Testis (tissue), 3 donors: ENCODE data around the gene MPC1. TPM values are rescaled to one million over a fixed set of nuclear protein-coding genes. Genes with fewer than 3 reads are reported as not detected.
"Not testable (repeated sequence)": the region's sequence is repeated elsewhere in the genome, so short reads cannot be mapped to it uniquely, and the experiment has no call there.

Experiments
- DNase-seq: peaks from one replicate; pipeline ENCODE4 v3.0.0-alpha.2; 2019
- H3K27ac ChIP-seq, 2 donors: fragments of 200-600 bp; sonication (generic); one replicate each; pipeline ENCODE4 v1.5.1; 2019
- H3K27me3 ChIP-seq: fragments of 200-600 bp; sonication (generic); one replicate; pipeline ENCODE4 v1.5.1; 2019
- H3K36me3 ChIP-seq: fragments of 200-600 bp; sonication (generic); one replicate; pipeline ENCODE4 v1.5.1; 2017; ENCODE audit warnings: low read depth; ENCODE audit errors: missing control alignments
- H3K4me1 ChIP-seq: fragments of 200-600 bp; sonication (generic); one replicate; pipeline ENCODE4 v1.5.1; 2019
- H3K4me3 ChIP-seq, 2 donors: fragments of 200-600 bp; sonication (generic); one replicate each; pipeline ENCODE4 v1.5.1; 2017 to 2019
- H3K9me3 ChIP-seq: fragments of 200-600 bp; sonication (generic); one replicate; pipeline ENCODE4 v1.5.1; 2017
- CTCF ChIP-seq, 3 experiments: fragments of 450-650 bp in 2 of 3; fragments of 200-600 bp in 1 of 3; sonication (generic) in 1 of 3; IDR thresholded peaks; one replicate each; pipeline ENCODE4 v1.5.1; 2016 to 2019; ENCODE audit warnings: antibody characterized with exemption in 3 of 3, mild to moderate bottlenecking in 2 of 3, moderate library complexity in 1 of 3
- POLR2A ChIP-seq: fragments of 450-650 bp; IDR thresholded peaks from one replicate; pipeline ENCODE4 v1.6.1; 2017; ENCODE audit warnings: antibody characterized with exemption, mild to moderate bottlenecking, moderate library complexity
- WGBS, 2 donors: methylation state at CpG; one replicate each; pipeline ENCODE4 v1.1.5; 2018; 5-methylcytosine and 5-hydroxymethylcytosine counted together
- intact Hi-C: fragments of 100-400 bp; cut with DNase I; formaldehyde crosslinking; loops from one replicate; pipeline ENCODE4 v1.15.1; 2023; ENCODE audit warnings: low total_unique reads
- polyA plus RNA-seq: library from polyadenylated mRNA; stranded (reverse); fragments of 350-450 nt; fragmentation: Illumina TruSeq; extraction: RNeasy Lipid Tissue Mini Kit (QIAGEN cat#74804); gene quantifications from one replicate; pipeline ENCODE4 v1.2.3, GENCODE V29; 2014; ENCODE audit warnings: low read depth, low replicate concordance; ENCODE audit not compliant: insufficient read depth
- total RNA-seq, 2 donors: library from RNA; depleted of rRNA; stranded (reverse); fragments of >200 nt; gene quantifications; one replicate each; pipeline ENCODE4 v1.2.3, GENCODE V29; 2016

MPC1 gene
- total and polyA plus RNA-seq, 3 donors from 2014 or later: 22.5 to 54.2 (median 24.0) TPM

GRCh38 chr6:166394036-166394892, 11.5 kb upstream of the MPC1 start:
- H3K4me1 ChIP-seq: no peaks in the 10 kb centered on the region
- no peak for TF ChIP-seq CTCF (IDR thresholded peaks at IDR 0.05)
- TF ChIP-seq POLR2A: no peak
- H3K9me3 ChIP-seq: no peaks in the 10 kb centered on the region
- H3K4me3 ChIP-seq: no peak overlapping the region
- 54 to 69% methylated on average over 10 of the region's 10 CpGs for WGBS, 2 donors
- no peaks in the 10 kb centered on the region for H3K27me3 ChIP-seq
- intact Hi-C loops: loop anchor here (10.0 kb wide), 1 partner anchor 119 kb away; no protein-coding TSS in a partner anchor
- no peak for DNase-seq
- H3K27ac ChIP-seq: no peak overlapping the region
- H3K36me3 ChIP-seq: no peaks in the 10 kb centered on the region

GRCh38 chr6:166393535-166393823, 10.7 kb upstream of the MPC1 start:
- Histone ChIP-seq H3K27ac (no peak overlapping the region), H3K4me1 (no peaks in the 10 kb centered on the region), H3K4me3 (peak overlapping the region in 1 of 2 donors; percentile 39), H3K27me3 (no peaks in the 10 kb centered on the region), H3K9me3 (no peaks in the 10 kb centered on the region), H3K36me3 (no peaks in the 10 kb centered on the region)
- WGBS, 2 donors: 78% methylated on average over 12 of the region's 27 CpGs; no CpG with 5 or more reads in 1 of the 2 donors
- intact Hi-C loops: loop anchor here (10.0 kb wide), 1 partner anchor 119 kb away; no protein-coding TSS in a partner anchor
- no peak for DNase-seq
- no peak for TF ChIP-seq POLR2A
- no peak for TF ChIP-seq CTCF (IDR thresholded peaks at IDR 0.05)

- peak; percentile 28 for DNase-seq
- not testable (repeated sequence) for H3K36me3 ChIP-seq, H3K27ac ChIP-seq, H3K4me1 ChIP-seq, H3K27me3 ChIP-seq, H3K9me3 ChIP-seq
- 59 to 66% methylated on average over 11 to 30 of the region's 30 CpGs for WGBS, 2 donors
- H3K4me3 ChIP-seq: peak overlapping the region in 1 of 2 donors; percentile 39
- intact Hi-C loops: loop anchor here (10.0 kb wide), 1 partner anchor 118 kb away; no protein-coding TSS in a partner anchor
Observed at GRCh38 chr6:166392755-166393534, 10.2 kb upstream of the MPC1 start.

GRCh38 chr6:166389119-166389518, 6.4 kb upstream of the MPC1 start:
- H3K9me3 ChIP-seq: no peaks in the 10 kb centered on the region
- H3K27ac ChIP-seq: no peak overlapping the region
- TF ChIP-seq POLR2A (no peak), CTCF (IDR thresholded peaks at IDR 0.05) (no peak)
- no peaks in the 10 kb centered on the region for H3K27me3 ChIP-seq
- no peak for DNase-seq
- 48 to 65% methylated on average over 3 of the region's 3 CpGs for WGBS, 2 donors
- intact Hi-C loops: no loop called here
- no peaks in the 10 kb centered on the region for H3K36me3 ChIP-seq
- peaks cover 1% of the 10 kb centered on the region for H3K4me1 ChIP-seq
- no peak overlapping the region for H3K4me3 ChIP-seq

GRCh38 chr6:166388290-166389004, 5.7 kb upstream of the MPC1 start:
- no peak for TF ChIP-seq CTCF (IDR thresholded peaks at IDR 0.05)
- no peak for TF ChIP-seq POLR2A
- intact Hi-C loops: no loop called here
- H3K4me1 ChIP-seq: peaks cover 5% of the 10 kb centered on the region

More at GRCh38 chr6:166388290-166389004, 5.7 kb upstream of the MPC1 start:
- no peak for DNase-seq
- 89 to 92% methylated on average over 10 to 13 of the region's 13 CpGs for WGBS, 2 donors
- H3K27ac ChIP-seq: no peak overlapping the region
- no peaks in the 10 kb centered on the region for H3K9me3 ChIP-seq
- no peaks in the 10 kb centered on the region for H3K27me3 ChIP-seq
- H3K4me3 ChIP-seq: no peak overlapping the region
- no peaks in the 10 kb centered on the region for H3K36me3 ChIP-seq
